Adrenal gland (tissue), 12 donors: ENCODE data around the gene MYLK3. TPM values are rescaled to one million over a fixed set of nuclear protein-coding genes. Genes with fewer than 3 reads are reported as not detected.
A peak's percentile ranks its signal among the peaks of the same experiment; 100 is the strongest.

Experiments used
- DNase-seq, 7 donors: peaks; one replicate each; pipeline ENCODE4 v3.0.0-alpha.2; 2019 to 2020
- H3K27ac ChIP-seq, 5 donors: fragments of 200-600 bp; sonication (generic) in 4 of 5; 1 replicate in 3 of 5; 2 replicates in 2 of 5; pipeline versions ENCODE4 v1.5.1 to v1.8.0; 2016 to 2020; ENCODE audit warnings: mild to moderate bottlenecking in 1 of 5
- H3K27me3 ChIP-seq: fragments of 200-600 bp; 2 replicates; pipeline ENCODE4 v1.8.0; 2021
- H3K36me3 ChIP-seq, 2 donors: fragments of 200-600 bp; replicated peaks in 1 of 2; 1 replicate in 1 of 2; 2 replicates in 1 of 2; pipeline versions ENCODE4 v1.5.1 to v1.8.0; 2018 to 2022
- H3K4me1 ChIP-seq, 2 donors: fragments of 200-600 bp; replicated peaks in 1 of 2; 1 replicate in 1 of 2; 2 replicates in 1 of 2; pipeline versions ENCODE4 v1.5.1 to v1.8.0; 2018 to 2021
- H3K4me3 ChIP-seq, 4 donors: fragments of 200-600 bp; sonication (generic) in 3 of 4; one replicate each; pipeline ENCODE4 v1.5.1; 2016 to 2018
- H3K9me3 ChIP-seq, 3 donors: fragments of 200-600 bp; sonication (generic) in 1 of 3; replicated peaks in 1 of 3; 1 replicate in 2 of 3; 2 replicates in 1 of 3; pipeline versions ENCODE4 v1.5.1 to v1.8.0; 2016 to 2021
- CTCF ChIP-seq, 6 experiments: fragments of 450-650 bp in 4 of 6; fragments of 200-600 bp in 2 of 6; sonication (generic) in 1 of 6; IDR thresholded peaks; 1 replicate in 5 of 6; 2 replicates in 1 of 6; pipeline versions ENCODE4 v1.5.1 to v1.8.0; 2016 to 2021; ENCODE audit warnings: antibody characterized with exemption in 6 of 6, mild to moderate bottlenecking in 2 of 6, moderate library complexity in 1 of 6
- POLR2A ChIP-seq, 2 donors: fragments of 450-650 bp; IDR thresholded peaks; one replicate each; pipeline ENCODE4 v1.6.1; 2017; ENCODE audit warnings: antibody characterized with exemption in 2 of 2, mild to moderate bottlenecking in 2 of 2, moderate library complexity in 1 of 2
- WGBS, 4 donors: extraction: QIAGEN DNeasy Blood & Tissue Kit in 2 of 4; methylation state at CpG; one replicate each; pipeline versions ENCODE4 v1.1.5 to v1.1.7; 2013 to 2017; 5-methylcytosine and 5-hydroxymethylcytosine counted together
- intact Hi-C, 2 donors: fragments of 100-400 bp; cut with DNase I; formaldehyde crosslinking; loops; one replicate each; pipeline versions ENCODE4 v1.14.1 to v1.15.0; 2022 to 2023
- polyA plus RNA-seq, 3 donors: library from polyadenylated mRNA; stranded (reverse); fragments of 200-250 nt in 2 of 3; fragments of 350-450 nt in 1 of 3; fragmentation: Illumina TruSeq in 1 of 3; extraction: RNeasy Lipid Tissue Mini Kit (QIAGEN cat#74804) in 1 of 3; gene quantifications; one replicate each; pipeline ENCODE4 v1.2.3, GENCODE V29; 2013 to 2014
- total RNA-seq, 9 donors: library from RNA; depleted of rRNA in 4 of 9; stranded (reverse); fragments of >200 nt in 4 of 9; fragments of 120-200 nt in 1 of 9; fragmentation: NEBNext Ultra II Directional in 1 of 9; extraction: Animal tissue kit (Norgen Biotek cat#: 25700) in 1 of 9; gene quantifications; one replicate each; pipeline versions ENCODE4 v1.1.0 to v1.2.4, GENCODE V29; 2013 to 2023
- donor health status: healthy with polysubstance abuse.
- donor health status: Bipolar disorder and iron deficiency.
- donor health status: DM: yes; HTN: yes; CAD: no.
- donor health status: DM: no; HTN: no; CAD: no.
- donor health status: DM: no; HTN: no; CAD: no.
- donor health status: DM: yes; HTN: yes; CAD: no.

MYLK3 gene
- total and polyA plus RNA-seq, 12 donors: 0.10 to 3.9 (median 0.68) TPM

- no peaks in the 10 kb centered on the region for H3K4me1 ChIP-seq
- no peaks in the 10 kb centered on the region for H3K27me3 ChIP-seq
- no peaks in the 10 kb centered on the region for H3K9me3 ChIP-seq
- WGBS, 4 donors: 70 to 73% (median 70%) methylated on average over 4 of the region's 4 CpGs
- no peak for DNase-seq
- H3K36me3 ChIP-seq: peaks cover 0 to 61% of the 10 kb centered on the region in 2 donors
- TF ChIP-seq CTCF (IDR thresholded peaks at IDR 0.05) (no peak), POLR2A (IDR thresholded peaks at IDR 0.05) (no peak)
- H3K4me3 ChIP-seq: no peak overlapping the region
- no peak overlapping the region for H3K27ac ChIP-seq
- intact Hi-C loops: no loop called here
Observed at GRCh38 chr16:46662123-46662522, 86.0 kb downstream of the MYLK3 start.

GRCh38 chr16:46658925-46659324 lies 89.2 kb downstream of the MYLK3 start:
- Histone ChIP-seq H3K4me1 (no peaks in the 10 kb centered on the region), H3K27ac (no peak overlapping the region), H3K36me3 (peaks cover 0 to 44% of the 10 kb centered on the region in 2 donors), H3K27me3 (no peaks in the 10 kb centered on the region), H3K4me3 (no peak overlapping the region), H3K9me3 (no peaks in the 10 kb centered on the region)
- TF ChIP-seq POLR2A (IDR thresholded peaks at IDR 0.05): no peak
- TF ChIP-seq CTCF (IDR thresholded peaks at IDR 0.05): no peak
- 42 to 63% (median 57%) methylated on average over 1 of the region's 1 CpG for WGBS, 4 donors
- intact Hi-C loops: no loop called here
- DNase-seq: peak in 6 of 7 donors; percentile 23 to 59 (median 40)

Other genes with a start within 250 kb of the MYLK3 start
- gene SHCBP1, start 127.0 kb downstream of the MYLK3 start, total RNA-seq: 1 to 10 TPM in 5 of 9 donors, under 1 TPM in 4; 0.24 to 5.5 (median 1.5) TPM
- gene SHCBP1, start 127.0 kb downstream of the MYLK3 start, polyA plus RNA-seq: 1 to 10 TPM in 1 of 3 donors, under 1 TPM in 2; 0.24 to 1.5 (median 0.30) TPM
- gene VPS35, start 59.2 kb downstream of the MYLK3 start, total RNA-seq: 100 to 1,000 TPM in 1 of 9 donors, 10 to 100 TPM in 8; 37.2 to 112 (median 72.8) TPM
- gene VPS35, start 59.2 kb downstream of the MYLK3 start, polyA plus RNA-seq: 10 to 100 TPM; 12.8 to 64.2 (median 14.4) TPM
- 10 to 100 TPM in 2 of 9 donors, 1 to 10 TPM in 5, under 1 TPM in 1, not detected in 1; 0.55 to 16.1 (median 2.6) TPM for gene ORC6, start 58.7 kb downstream of the MYLK3 start, total RNA-seq
- gene ORC6, start 58.7 kb downstream of the MYLK3 start, polyA plus RNA-seq: 1 to 10 TPM; 1.4 to 2.9 (median 2.2) TPM
- gene C16orf87, start 82.8 kb upstream of the MYLK3 start, total RNA-seq: 10 to 100 TPM in 2 of 9 donors, 1 to 10 TPM in 7; 5.6 to 26.0 (median 8.8) TPM
- 10 to 100 TPM in 1 of 3 donors, 1 to 10 TPM in 2; 2.3 to 14.4 (median 5.0) TPM for gene C16orf87, start 82.8 kb upstream of the MYLK3 start, polyA plus RNA-seq
- gene GPT2, start 136.0 kb upstream of the MYLK3 start, total RNA-seq: 10 to 100 TPM; 10.3 to 70.8 (median 24.6) TPM
- 10 to 100 TPM; 10.9 to 15.9 (median 14.9) TPM for gene GPT2, start 136.0 kb upstream of the MYLK3 start, polyA plus RNA-seq
- gene DNAJA2, start 225.3 kb upstream of the MYLK3 start, total RNA-seq: 10 to 100 TPM; 48.6 to 96.8 (median 72.2) TPM
- gene DNAJA2, start 225.3 kb upstream of the MYLK3 start, polyA plus RNA-seq: 10 to 100 TPM; 34.7 to 81.6 (median 35.7) TPM